Right ventricle myocardium inferior (tissue), 1 donor: ENCODE measurements around the gene RNF207. TPM values are rescaled to one million over a fixed set of nuclear protein-coding genes. Genes with fewer than 3 reads are reported as not detected.
"Not testable (repeated sequence)": the region's sequence is repeated elsewhere in the genome, so short reads cannot be mapped to it uniquely, and the experiment has no call there.

Experiments used
- ATAC-seq: fragments of 200-7000 bp; cut with Tn5 transposase; one replicate; pipeline ENCODE4 v1.9.1; 2020; ENCODE audit warnings: mild to moderate bottlenecking, moderate library complexity
- DNase-seq: peaks from one replicate; pipeline ENCODE4 v3.0.0; 2021; ENCODE audit errors: missing footprints
- intact Hi-C: fragments of 100-400 bp; cut with DNase I; formaldehyde crosslinking; loops from one replicate; pipeline ENCODE4 v1.11.0; 2022
- total RNA-seq: library from RNA; stranded (reverse); fragmentation: NEBNext Ultra II Directional; extraction: Animal tissue kit (Norgen Biotek cat#: 25700); gene quantifications from one replicate; pipeline ENCODE4 v1.2.1, GENCODE V29; 2021
- donor health status: DM: no; HTN: yes; CAD: no; lungs with severe emphysema.

The RNF207 gene
- total RNA-seq, 1 donor from 2014 or later, result 54.6 TPM

- no peak for ATAC-seq
- intact Hi-C loops, result no loop called here
These were observed 12.7 kb downstream of the RNF207 start for GRCh38 chr1:6218375-6219164.

GRCh38 chr1:6219641-6220040, 13.7 kb downstream of the RNF207 start:
- intact Hi-C loops, result not testable (repeated sequence)

More at GRCh38 chr1:6218375-6219164, 12.7 kb downstream of the RNF207 start:
- no peak for DNase-seq

GRCh38 chr1:6220236-6220635, 14.3 kb downstream of the RNF207 start:
- DNase-seq (no peak), ATAC-seq (no peak)
- intact Hi-C loops, result no loop called here

More at GRCh38 chr1:6219641-6220040, 13.7 kb downstream of the RNF207 start:
- not testable (repeated sequence) for DNase-seq, ATAC-seq

GRCh38 chr1:6221210-6221784, 15.4 kb downstream of the RNF207 start:
- ATAC-seq, result no peak
- no peak for DNase-seq
- intact Hi-C loops, result no loop called here

GRCh38 chr1:6222636-6223035, 16.7 kb downstream of the RNF207 start:
- ATAC-seq (peak; percentile 70), DNase-seq (peak; percentile 81)
- intact Hi-C loops, result loop anchor here (2.0 kb wide), 1 partner anchor 16 kb away; the partner anchor contains the start of gene RNF207

- ATAC-seq, result peak; percentile 74
- intact Hi-C loops, result loop anchor here (2.0 kb wide), 1 partner anchor 17 kb away; the partner anchor contains the start of gene RNF207
These were observed 17.7 kb downstream of the RNF207 start for GRCh38 chr1:6223617-6224016.

GRCh38 chr1:6224718-6225117, 18.8 kb downstream of the RNF207 start:
- no peak for ATAC-seq
- intact Hi-C loops, result no loop called here
- no peak for DNase-seq

More at GRCh38 chr1:6223617-6224016, 17.7 kb downstream of the RNF207 start:
- DNase-seq, result no peak

- intact Hi-C loops, result no loop called here
- ATAC-seq, result no peak
- DNase-seq, result no peak
These were observed 19.7 kb downstream of the RNF207 start for GRCh38 chr1:6225651-6226050.

- intact Hi-C loops, result no loop called here
- DNase-seq, result no peak
- ATAC-seq, result no peak
These were observed 27.5 kb downstream of the RNF207 start for GRCh38 chr1:6233376-6233775.

- ATAC-seq, result no peak
- DNase-seq, result no peak
- intact Hi-C loops, result loop anchor here (1.0 to 5.0 kb wide), 2 partner anchors 25 to 37 kb away; partner anchors contain the start of gene RPL22
These were observed 28.8 kb downstream of the RNF207 start for GRCh38 chr1:6234502-6235295.

GRCh38 chr1:6235296-6235677, 29.4 kb downstream of the RNF207 start:
- intact Hi-C loops, result loop anchor here (1.0 to 5.0 kb wide), 2 partner anchors 26 to 38 kb away; partner anchors contain the start of gene RPL22

GRCh38 chr1:6237093-6237492, 31.2 kb downstream of the RNF207 start:
- DNase-seq, result no peak
- intact Hi-C loops, result loop anchor here (5.0 kb wide), 1 partner anchor 40 kb away; the partner anchor contains the start of gene RPL22
- ATAC-seq, result no peak

More at GRCh38 chr1:6235296-6235677, 29.4 kb downstream of the RNF207 start:
- ATAC-seq (no peak), DNase-seq (no peak)

GRCh38 chr1:6239213-6239752, 33.4 kb downstream of the RNF207 start:
- DNase-seq (no peak), ATAC-seq (no peak)
- intact Hi-C loops, result loop anchor here (5.0 kb wide), 1 partner anchor 42 kb away; the partner anchor contains the start of gene RPL22

- intact Hi-C loops, result loop anchor here (5.0 kb wide), 1 partner anchor 43 kb away; the partner anchor contains the start of gene RPL22
- no peak for DNase-seq
These were observed 34.2 kb downstream of the RNF207 start for GRCh38 chr1:6239950-6240768.

GRCh38 chr1:6241107-6241886, 35.4 kb downstream of the RNF207 start:
- intact Hi-C loops, result no loop called here
- DNase-seq, result peak; percentile 41

More at GRCh38 chr1:6239950-6240768, 34.2 kb downstream of the RNF207 start:
- no peak for ATAC-seq

GRCh38 chr1:6241887-6242740, 36.2 kb downstream of the RNF207 start:
- intact Hi-C loops, result loop anchor here (1.0 kb wide), 1 partner anchor 37 kb away; no protein-coding TSS in a partner anchor
- ATAC-seq (no peak), DNase-seq (no peak)

More at GRCh38 chr1:6241107-6241886, 35.4 kb downstream of the RNF207 start:
- ATAC-seq, result no peak
